Measurements from ENCODE around the gene MYO1B. TPM values are rescaled to one million over a fixed set of nuclear protein-coding genes. Genes with fewer than 3 reads are reported as not detected.
A peak's percentile ranks its signal among the peaks of the same experiment; 100 is the strongest.

MYO1B gene
- total RNA-seq, 1 experiment from 2014 or later, result 47.5 TPM

DNA sequence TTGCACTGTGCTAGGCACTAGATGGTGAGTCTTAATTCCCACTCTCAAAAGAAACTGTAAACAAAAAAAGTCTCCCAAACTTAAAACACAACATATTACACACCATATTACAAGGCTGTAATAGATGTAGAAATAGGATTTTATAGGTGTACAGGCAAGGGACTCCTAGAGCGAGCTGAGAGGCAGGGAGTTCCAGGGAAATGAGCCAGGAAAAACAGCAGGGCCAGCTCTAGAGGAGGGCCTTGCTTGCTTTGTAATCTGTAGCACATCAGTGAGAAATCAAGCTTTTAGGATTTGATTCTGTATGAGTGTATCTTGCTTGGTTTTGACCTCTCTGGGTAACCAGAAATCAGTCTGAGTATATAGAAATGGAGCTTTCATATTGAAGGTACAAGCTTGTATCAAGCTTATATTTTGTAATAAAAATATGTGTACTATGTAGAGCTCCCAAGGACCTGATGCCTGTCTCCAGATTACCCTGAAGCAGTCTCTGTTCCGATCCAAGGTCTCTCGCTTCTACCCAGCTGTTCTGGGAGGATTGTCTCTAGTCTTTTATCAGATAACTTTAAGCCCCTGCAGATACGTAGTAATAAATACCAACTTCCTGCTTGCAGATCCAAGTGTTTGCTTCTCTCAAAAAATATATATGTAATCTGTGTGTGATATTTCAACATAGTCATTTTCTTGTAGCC, 73.0 kb downstream of the MYO1B start:
- DNase-seq (ENCODE audit: extremely low read depth, low read depth), result peak; percentile 71

DNA sequence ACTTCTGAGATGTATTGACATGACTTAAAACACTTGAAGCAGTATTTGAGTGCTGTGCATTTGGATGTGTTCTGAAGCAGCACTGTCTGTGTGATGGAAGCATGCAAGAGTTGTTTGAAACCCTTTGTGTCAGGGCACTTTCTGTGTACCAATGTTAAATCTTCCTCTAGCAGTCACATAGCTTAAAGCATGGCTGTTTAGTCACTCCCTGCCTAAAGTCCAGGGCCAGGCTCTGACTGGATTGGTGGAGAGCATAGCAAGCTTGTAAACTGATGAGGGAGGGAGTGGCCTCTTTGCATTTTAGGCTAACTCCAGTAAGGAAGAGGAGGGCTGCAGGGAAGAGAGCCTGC, 73.5 kb downstream of the MYO1B start:
- DNase-seq (ENCODE audit: extremely low read depth, low read depth), result peak; percentile 71

DNA sequence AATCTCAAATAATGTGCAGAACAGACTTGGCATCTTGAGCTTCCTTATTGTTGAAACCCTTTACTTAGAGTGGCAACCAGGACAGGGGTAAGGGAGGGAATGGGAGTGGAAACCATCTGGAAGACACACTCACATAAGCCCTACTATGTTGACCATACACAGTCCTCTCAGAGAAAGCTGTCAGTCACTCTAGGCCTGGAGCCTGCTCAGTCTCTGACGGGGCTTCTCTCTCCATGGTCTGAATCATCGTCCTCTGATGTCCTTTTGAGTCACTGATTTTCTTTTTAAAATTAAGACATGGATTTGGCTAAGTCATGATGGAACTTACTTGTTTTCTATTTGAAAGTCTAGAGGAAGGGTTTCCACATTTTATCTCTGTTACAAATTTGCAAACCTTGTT, 74.0 kb downstream of the MYO1B start:
- peak; percentile 24 for DNase-seq (ENCODE audit: extremely low read depth, low read depth)

DNA sequence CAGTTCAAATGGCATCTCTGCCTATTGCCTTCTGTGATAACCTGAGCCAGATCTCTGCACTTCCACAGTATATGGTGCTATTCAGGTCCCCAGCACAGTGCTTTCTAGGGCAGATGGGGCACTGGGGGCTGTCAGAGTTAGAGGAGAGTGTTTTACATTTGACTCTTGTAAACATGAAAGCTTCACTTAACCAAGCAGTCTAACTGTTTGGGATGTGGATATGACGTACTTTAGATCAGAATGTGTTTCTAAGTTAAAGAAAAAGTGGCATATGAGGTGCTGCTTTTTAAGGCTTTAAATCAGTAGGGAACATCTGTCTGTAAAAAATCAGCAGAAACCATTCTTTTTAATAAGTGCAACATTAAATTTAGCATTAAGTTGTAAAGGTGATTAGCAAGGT, 75.7 kb downstream of the MYO1B start:
- DNase-seq (ENCODE audit: extremely low read depth, low read depth), result no peak

DNA sequence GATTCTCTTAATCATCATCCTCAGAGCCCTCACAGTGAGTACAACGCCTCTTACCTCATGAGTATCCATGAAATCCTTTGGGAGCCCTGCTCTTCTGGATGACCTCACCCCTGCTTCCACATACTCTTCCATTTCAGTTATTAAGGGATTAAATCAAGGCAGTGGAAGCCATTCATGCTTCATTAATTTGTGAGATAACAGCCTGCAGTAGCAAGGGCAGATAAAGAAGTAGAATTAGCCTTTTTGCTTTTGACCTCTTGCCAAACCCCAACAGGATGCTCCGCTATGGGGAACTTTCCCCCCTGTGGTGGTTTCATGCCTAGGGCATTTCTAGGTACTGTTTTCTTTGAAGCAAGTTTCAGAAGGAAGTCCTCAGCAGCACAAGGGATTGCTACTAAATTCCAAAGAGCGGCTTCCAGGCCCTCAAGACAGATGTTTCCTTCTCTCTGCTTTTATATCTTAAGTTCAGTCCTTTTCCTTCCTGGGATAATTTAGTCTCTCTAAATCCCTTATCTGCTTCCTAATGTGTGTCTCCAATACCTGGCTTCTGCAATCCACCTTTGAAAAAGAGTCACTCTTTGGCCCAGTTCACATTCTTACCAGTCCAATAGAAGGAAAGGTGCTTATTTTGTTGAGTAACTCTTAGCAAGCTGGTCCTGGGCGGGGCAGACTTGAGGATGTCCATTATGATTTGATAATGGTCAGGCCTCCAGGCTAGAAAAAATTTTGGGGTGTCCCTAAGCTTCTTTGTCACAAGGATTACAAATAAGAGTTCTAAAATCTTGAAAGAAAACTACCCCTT, 76.9 kb downstream of the MYO1B start:
- DNase-seq (ENCODE audit: extremely low read depth, low read depth), result no peak

DNA sequence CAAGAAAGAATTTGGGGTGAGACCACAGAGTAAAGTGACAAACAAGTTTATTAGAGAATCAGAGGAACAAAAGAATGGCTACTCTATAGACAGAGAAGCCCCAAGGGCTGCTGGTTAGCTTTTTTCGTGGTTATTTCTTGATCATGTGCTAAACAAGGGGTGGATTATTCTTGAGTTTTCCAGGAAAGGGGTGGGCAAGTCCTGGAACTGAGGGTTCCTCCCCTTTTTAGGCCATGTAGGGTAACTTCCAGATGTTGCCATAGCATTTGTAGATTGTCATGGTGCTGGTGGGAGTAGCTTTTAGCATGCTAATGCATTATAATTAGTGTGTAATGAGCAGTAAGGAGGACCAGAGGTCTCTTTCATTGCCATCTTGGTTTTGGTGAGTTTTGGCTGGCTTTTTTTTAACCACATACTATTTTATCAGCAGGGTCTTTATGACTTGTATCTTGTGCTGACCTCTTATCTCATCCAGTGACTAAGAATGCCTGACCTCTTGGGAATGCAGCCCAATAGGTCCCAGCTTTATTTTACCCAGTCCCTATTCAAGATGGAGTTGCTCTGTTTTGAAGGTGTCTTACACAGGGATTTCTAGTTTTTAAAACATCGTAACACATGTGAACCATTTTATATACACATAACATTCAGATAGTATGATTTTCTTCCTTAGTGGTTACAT, 77.8 kb downstream of the MYO1B start:
- DNase-seq (ENCODE audit: extremely low read depth, low read depth), result no peak

DNA sequence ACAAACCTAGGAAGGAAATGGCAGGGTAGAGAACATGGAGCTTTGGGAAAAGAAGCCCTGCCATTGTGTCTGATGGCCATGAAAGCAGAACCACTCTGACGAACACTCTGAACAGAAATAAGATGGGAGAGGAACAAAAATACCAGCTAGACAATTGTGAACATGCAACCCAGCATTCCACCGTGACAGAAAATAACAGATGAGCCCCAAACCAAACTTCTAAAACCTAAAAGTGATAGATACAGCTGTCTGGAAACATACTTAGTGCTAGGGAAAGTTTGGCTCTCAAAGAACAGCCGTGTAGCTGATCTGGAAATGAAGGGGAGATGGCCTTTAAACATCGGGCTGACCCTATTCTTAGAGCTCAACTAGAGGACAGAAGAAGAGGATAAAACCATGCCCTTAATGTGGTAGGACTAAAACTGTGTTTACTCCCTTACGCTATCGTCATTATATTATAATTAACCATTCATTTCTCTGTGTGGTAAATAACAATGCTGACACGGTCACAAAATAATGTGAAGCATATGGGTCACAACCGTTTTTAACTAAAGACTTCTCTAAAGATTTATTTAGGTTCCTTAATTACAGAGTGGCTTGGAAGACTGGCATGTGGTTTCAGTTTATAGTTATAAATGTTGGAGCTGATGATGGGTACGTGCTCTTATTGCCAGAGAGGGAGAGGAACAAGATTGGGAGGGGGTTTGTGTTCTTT, 80.6 kb downstream of the MYO1B start:
- DNase-seq (ENCODE audit: extremely low read depth, low read depth), result no peak

DNA sequence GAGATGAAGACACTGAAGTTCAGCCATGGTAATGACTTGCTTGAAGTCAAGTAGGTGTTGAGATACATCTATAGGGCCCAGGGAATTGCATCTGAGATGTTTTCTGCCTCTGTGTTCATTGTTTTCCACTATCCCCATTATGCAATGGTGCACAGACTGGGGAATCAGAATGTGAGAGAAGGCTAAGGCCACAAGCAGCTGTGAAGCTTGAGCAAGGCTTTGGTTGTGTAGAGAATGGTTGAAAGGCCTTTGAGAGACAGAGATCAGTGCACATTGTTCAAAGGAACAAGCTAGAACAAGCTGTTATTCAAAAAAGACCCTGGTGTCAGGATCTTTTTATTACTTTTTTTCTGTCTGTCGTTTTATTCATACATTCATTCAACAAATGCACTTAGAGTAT, 82.3 kb downstream of the MYO1B start:
- DNase-seq (ENCODE audit: extremely low read depth, low read depth), result no peak

DNA sequence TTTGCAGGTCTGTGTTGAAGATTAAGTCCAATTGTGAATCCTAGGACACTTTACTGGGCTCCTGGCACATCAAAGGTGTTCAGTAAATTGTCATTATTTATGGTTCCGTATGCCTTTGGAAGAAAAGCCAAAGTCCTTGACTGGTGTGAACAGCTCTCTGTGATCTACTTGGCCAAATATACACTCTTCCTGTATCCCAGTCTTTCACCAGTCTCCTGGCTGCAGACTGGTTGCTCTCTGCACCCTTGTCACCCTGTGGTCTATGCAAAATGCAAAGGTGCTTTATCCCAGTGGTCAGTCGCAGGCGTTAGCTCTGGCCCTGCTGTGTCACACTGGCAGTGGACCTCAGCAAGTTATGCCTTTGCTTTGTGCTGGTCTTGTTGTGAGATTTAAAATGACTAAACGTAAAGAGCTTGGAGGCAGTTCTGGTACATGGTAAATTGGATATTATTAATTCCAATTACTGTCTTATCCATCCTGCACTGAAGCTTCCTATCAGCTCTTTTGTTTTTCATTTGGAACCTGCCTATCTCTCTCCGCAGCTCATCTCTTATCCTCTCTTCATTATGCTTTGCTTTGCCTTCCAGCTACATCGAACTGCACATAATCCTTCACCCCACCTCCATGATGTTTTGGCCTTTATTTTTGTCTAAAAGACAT, 83.1 kb downstream of the MYO1B start:
- DNase-seq (ENCODE audit: extremely low read depth, low read depth), result no peak

DNA sequence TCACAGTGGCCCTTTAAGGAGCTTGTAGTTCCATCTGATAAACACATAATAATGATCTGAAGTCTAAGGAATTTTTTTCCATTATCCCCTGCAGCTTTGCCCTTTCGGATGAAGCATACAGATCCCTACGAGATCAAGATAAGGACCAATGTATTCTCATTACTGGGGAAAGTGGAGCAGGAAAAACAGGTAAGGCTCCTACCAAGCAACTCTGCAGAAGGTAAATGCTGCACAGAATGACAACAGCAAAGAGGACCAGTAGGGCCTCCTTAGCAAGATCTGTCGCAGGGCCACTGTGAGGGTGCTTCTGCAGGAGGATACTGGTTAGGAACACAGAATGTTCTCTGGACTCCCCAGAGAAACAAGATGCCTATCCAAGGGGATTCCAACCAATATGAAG, 84.6 kb downstream of the MYO1B start:
- DNase-seq (ENCODE audit: extremely low read depth, low read depth), result no peak

DNA sequence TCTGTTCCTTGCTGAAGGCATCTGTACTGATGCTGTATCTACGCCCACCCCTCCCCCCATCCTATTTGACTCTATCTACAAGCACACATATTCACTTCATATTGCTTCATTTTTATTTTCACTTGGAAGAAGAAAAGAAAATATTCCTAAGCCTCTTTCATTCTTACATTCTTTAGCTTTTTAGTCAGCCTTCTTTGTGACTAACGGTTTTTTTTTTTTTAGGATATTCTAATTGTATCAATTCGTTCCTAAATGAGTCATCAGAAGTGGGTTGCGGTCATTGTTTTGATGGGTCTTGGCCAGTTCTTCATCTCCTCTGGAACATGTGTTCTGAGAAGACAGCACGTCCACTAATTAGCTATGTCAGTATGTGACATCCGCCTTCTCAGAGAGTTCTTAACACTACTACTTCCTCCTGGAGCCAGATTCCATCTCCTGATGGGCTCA, 88.7 kb downstream of the MYO1B start:
- DNase-seq (ENCODE audit: extremely low read depth, low read depth), result no peak

DNA sequence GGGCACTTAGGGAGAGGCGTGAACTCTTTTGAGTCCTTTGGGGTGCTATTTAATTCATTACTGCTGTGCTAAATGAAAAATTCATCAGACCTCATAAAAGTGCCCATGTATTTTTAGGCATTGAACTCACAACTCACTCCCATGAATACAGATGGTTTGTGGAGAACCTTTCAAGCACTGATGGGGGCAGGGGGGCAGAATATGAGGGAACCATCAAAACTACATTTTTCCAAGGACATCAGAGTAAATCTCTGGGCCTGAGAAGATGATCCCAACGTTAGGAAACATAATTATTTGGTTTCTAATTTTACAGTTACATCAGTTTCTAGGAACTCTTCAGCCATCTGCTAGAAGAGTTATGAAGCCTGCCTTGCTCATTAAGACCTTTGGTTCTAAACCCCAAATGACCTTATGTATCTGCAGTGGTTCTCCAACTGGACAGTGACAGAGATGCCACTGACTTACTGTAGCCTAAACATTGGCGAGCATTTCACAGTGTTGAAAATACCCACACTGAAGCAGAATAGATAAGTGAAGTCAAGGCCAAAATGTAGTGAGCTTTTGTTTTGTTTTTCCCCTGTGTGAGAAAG, 90.8 kb downstream of the MYO1B start:
- DNase-seq (ENCODE audit: extremely low read depth, low read depth), result no peak

DNA sequence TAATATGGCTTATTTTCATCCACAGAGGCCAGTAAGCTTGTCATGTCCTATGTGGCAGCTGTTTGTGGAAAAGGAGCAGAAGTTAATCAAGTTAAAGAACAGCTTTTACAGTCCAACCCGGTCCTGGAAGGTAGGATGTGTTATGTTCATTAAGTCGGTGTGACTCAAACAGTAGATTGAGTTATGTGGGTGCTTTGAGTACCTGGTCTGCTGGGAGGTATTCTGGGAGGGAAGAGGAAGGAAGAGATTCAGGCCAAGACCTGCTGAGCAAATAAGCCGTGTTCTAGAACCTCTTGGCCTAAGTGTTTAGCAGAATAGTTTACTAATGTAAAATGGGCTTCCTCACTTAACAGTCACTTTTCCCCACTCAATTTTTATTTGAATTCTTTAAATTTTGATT, 96.2 kb downstream of the MYO1B start:
- DNase-seq (ENCODE audit: extremely low read depth, low read depth), result no peak

DNA sequence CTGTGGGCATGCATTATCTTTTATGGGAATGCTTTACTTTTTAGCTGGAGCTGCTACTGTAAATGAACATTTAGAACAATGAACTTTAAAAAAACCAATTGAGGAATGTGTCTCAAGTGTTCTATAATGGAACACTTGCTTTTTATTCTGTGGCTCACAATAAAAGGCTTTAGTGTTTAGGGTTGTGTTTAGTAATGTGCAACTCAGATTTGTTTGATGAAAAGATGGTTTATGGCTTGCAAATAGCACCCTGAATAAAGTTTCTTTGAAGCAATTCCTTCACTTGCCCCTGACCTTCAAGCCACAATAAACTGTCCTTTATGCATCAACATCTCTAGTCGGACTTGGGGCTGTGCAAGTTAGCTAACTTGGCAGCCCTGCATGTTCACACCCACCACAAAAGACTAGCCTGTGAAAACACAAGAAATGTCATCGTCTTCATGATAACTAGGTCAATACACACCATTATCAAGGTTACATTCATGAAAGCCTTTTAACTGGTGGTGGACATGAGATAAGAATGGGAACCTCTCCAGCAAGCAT, 98.7 kb downstream of the MYO1B start:
- DNase-seq (ENCODE audit: extremely low read depth, low read depth), result no peak

DNA sequence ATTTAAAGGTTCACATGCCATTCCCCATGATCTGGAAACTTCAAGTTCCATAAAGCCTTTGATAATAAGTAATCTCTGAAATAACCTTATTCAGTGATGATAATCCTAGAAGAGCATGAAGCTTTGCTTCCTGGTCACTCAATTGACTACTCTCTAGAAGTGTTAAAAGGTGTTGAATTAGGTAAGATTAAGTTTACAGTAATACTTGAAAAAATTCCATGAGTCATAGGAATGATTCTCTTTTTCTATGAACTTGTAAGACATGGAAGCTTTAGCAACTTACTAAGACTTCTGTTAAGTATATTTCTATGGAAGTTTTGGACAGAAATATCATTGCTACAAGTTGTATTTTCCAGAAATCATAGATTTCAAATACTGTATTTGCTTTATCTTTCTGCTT, 100.6 kb downstream of the MYO1B start:
- no peak for DNase-seq (ENCODE audit: extremely low read depth, low read depth)

DNA sequence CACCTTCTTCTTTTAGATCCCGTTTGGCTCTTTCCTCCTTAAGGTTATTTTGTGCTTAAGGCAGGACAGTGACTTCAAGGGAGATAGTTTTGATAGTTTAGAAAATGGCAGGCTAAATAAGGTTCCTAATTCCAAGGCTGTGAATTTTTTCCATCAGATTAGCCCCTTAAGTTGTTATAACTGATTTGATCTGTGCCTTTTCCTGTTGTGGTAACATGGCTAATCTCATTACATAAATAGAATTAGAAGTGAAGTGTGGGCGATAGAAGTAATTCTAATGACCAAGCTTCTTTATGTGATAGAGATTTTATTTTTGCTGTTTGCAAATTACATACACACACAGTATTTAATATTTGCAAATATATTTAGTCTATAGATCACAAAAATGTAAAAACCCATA, 102.0 kb downstream of the MYO1B start:
- DNase-seq (ENCODE audit: extremely low read depth, low read depth), result no peak

DNA sequence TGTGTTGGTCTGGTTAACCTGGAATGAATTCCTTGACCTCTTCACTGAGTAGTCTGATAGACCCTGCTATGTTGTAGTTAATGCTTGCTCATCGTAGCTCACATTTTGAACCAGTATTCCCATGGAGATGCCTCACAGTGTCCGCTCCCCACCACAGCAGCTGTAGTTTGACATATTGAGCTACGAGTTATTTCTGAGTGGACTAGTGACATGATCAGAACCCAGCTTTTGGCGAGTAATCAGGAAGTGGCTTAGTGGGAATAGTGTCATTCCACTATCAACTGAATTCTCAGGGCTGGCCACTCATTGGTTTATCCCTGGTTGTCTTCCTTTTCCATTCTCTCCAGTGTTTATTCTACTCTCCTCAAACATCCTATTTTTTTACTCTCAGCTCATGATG, 102.7 kb downstream of the MYO1B start:
- no peak for DNase-seq (ENCODE audit: extremely low read depth, low read depth)

DNA sequence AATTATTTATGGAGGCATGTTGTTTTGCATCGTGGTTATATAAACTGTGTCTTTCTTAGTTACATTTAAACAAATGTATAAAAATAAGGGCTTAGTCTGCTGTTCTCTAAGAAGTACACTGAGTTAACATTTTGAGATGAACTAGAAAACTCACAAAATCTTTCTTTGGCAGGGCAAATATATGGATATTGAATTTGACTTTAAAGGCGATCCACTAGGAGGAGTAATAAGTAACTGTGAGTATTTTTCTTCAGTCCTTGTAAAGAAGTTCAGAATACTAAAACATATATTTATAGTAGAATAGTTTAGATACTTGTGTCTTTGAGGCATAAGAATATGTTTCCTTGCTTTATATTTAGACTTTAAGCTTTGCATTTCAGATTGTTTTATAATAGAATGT, 104.8 kb downstream of the MYO1B start:
- no peak for DNase-seq (ENCODE audit: extremely low read depth, low read depth)

DNA sequence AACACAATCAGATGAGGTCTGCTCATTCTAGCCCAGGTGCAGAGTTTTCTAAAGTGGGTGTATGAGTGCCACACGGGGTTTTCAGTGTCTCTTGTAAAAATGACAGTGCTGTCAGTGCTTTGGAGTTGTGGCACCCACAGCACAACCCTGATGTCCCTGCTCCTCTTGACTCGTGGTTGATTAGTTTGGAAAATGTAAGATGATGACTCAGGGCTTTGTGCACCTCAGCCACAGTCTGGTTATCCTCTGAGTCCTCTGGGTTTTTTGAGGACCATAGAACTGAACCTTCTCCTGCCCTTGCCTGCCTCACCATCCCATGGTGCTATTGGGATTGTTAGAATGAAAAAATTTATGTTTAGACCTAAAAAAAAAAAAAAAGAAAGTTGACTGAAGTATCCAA, 105.6 kb downstream of the MYO1B start:
- DNase-seq (ENCODE audit: extremely low read depth, low read depth), result no peak

DNA sequence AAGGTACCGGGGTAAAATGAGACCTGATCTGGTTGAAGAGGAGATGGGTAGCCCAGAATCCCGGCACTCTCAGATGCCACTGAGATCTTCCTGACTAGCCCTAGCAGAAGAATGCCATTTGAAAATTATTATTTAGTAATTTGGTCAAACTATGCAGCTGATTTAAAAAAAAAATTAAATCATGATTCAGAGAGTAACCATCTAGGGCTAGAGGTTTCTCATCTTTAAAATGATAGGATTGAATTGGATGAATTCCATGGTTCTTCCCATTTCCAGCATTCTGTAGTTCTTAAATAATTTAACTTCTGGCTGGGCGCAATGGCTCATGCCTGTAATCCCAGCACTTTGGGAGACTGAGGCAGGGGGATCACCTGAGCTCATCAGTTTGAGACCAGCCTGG, 106.1 kb downstream of the MYO1B start:
- no peak for DNase-seq (ENCODE audit: extremely low read depth, low read depth)
